GM12878 (cell line): ENCODE measurements around the gene MYRF. TPM values are rescaled to one million over a fixed set of nuclear protein-coding genes. Genes with fewer than 3 reads are reported as not detected.

Experiments used
- ATAC-seq: fragments of 200-7000 bp; cut with Tn5 transposase; 3 replicates; pipeline ENCODE4 v1.9.1; 2020; ENCODE audit warnings: mild to moderate bottlenecking, moderate library complexity
- BruUV-seq: library from RNA; stranded (reverse); fragments of 400-500 nt; replicated peaks from 2 replicates; lab custom pipeline; 2021; lab: Mats Ljungman, UMichigan
- CTCF ChIA-PET: fragments of 300-600 bp; sonication (Branson Sonifier 250); formaldehyde crosslinking; extraction: SDS; loops from one replicate; lab custom pipeline; 2021; ENCODE audit warnings: inconsistent platforms; lab: Yijun Ruan, JAX
- POLR2A ChIA-PET: fragments of 350-600 bp; formaldehyde crosslinking; extraction: SDS; loops from one replicate; lab custom pipeline; 2021; ENCODE audit warnings: inconsistent platforms; lab: Charles Lee
- RAD21 ChIA-PET: fragments of 300-600 bp; sonication (Branson Sonifier 250); formaldehyde crosslinking; loops from one replicate; lab custom pipeline; 2023; ENCODE audit warnings: antibody characterized with exemption; ENCODE audit not compliant: unreplicated experiment; lab: Charles Lee
- SMC1A ChIA-PET: fragments of 300-600 bp; sonication (Branson Sonifier 250); formaldehyde crosslinking; loops from one replicate; lab custom pipeline; 2023; ENCODE audit not compliant: unreplicated experiment, uncharacterized antibody; lab: Charles Lee
- DNase-seq: peaks from one replicate; pipeline ENCODE4 v3.0.0-alpha.2; 2011; ENCODE audit warnings: low read depth, low spot score
- FAIRE-seq: peaks from 3 replicates; lab custom pipeline; 2011; peaks lifted over from hg19 to GRCh38; lab: Jason Lieb, UNC
- H2AFZ ChIP-seq: 2 replicates; pipeline ENCODE4 v1.6.0; 2011; ENCODE audit warnings: low read depth, low read length, control low read depth; ENCODE audit not compliant: control insufficient read depth
- H3K27ac ChIP-seq: 2 replicates; pipeline ENCODE4 v1.5.1; 2011; ENCODE audit warnings: control low read depth; ENCODE audit not compliant: control insufficient read depth, insufficient read depth
- H3K27me3 ChIP-seq, 2 experiments: replicated peaks in 1 of 2; 2 replicates each; pipeline versions ENCODE4 v1.6.0 to v1.6.1; 2011; ENCODE audit warnings: low read length in 1 of 2; ENCODE audit not compliant: control insufficient read depth in 2 of 2, insufficient read depth in 2 of 2
- H3K36me3 ChIP-seq, 2 experiments: 2 replicates each; pipeline ENCODE4 v1.5.1; 2011; ENCODE audit warnings: low read length in 1 of 2; ENCODE audit not compliant: control insufficient read depth in 2 of 2, insufficient read depth in 2 of 2
- H3K4me1 ChIP-seq: 2 replicates; pipeline ENCODE4 v1.6.1; 2011; ENCODE audit warnings: mild to moderate bottlenecking, low read length, moderate library complexity, mixed read lengths; ENCODE audit not compliant: control insufficient read depth, insufficient read depth
- H3K4me2 ChIP-seq: 2 replicates; pipeline ENCODE4 v1.6.0; 2011; ENCODE audit warnings: control low read depth; ENCODE audit not compliant: control insufficient read depth, insufficient read depth
- H3K4me3 ChIP-seq: fragments of 200-600 bp; sonication (generic); 2 replicates; pipeline ENCODE4 v1.5.1; 2016
- H3K79me2 ChIP-seq: 2 replicates; pipeline ENCODE4 v1.6.0; 2011; ENCODE audit warnings: low read length; ENCODE audit not compliant: control insufficient read depth, insufficient read depth
- H3K9ac ChIP-seq: 2 replicates; pipeline ENCODE4 v1.8.0; 2011; ENCODE audit warnings: low read length, control low read depth, mixed read lengths; ENCODE audit not compliant: control insufficient read depth, insufficient read depth
- H3K9me3 ChIP-seq: replicated peaks from 3 replicates; pipeline ENCODE4 v1.5.1; 2011; ENCODE audit warnings: mild to moderate bottlenecking, low read length; ENCODE audit not compliant: control insufficient read depth, insufficient read depth
- H4K20me1 ChIP-seq: 2 replicates; pipeline ENCODE4 v1.6.0; 2011; ENCODE audit not compliant: control insufficient read depth, insufficient read depth
- BCLAF1 ChIP-seq: fragments of 450-650 bp; IDR thresholded peaks from 2 replicates; pipeline ENCODE4 v1.6.1; 2017; ENCODE audit warnings: antibody characterized with exemption, mild to moderate bottlenecking, moderate library complexity
- CEBPB ChIP-seq, 2 experiments: fragments of 150-350 bp in 1 of 2; IDR thresholded peaks; 2 replicates each; pipeline ENCODE4 v1.6.1; 2012 to 2014; ENCODE audit warnings: low read depth in 2 of 2, low read length in 2 of 2, borderline replicate concordance in 1 of 2, inconsistent platforms in 1 of 2
- CREM ChIP-seq: IDR thresholded peaks from 2 replicates; pipeline ENCODE4 v1.6.1; 2014; ENCODE audit warnings: antibody characterized with exemption, low read depth
- E4F1 ChIP-seq: fragments of 450-650 bp; IDR thresholded peaks from 2 replicates; pipeline ENCODE4 v1.6.1; 2018; ENCODE audit warnings: borderline replicate concordance, mild to moderate bottlenecking; ENCODE audit not compliant: partially characterized antibody
- EED ChIP-seq: sonication (generic); IDR thresholded peaks from 2 replicates; pipeline ENCODE4 v1.6.1; 2016; ENCODE audit warnings: antibody characterized with exemption, low read depth
- GABPA ChIP-seq: IDR thresholded peaks from 2 replicates; pipeline ENCODE4 v1.6.1; 2014; ENCODE audit warnings: antibody characterized with exemption, low read depth, mild to moderate bottlenecking, inconsistent platforms
- HDAC6 ChIP-seq: fragments of 200-600 bp; sonication (generic); IDR thresholded peaks from one replicate; pipeline ENCODE4 v1.8.0; 2017; ENCODE audit warnings: antibody characterized with exemption; ENCODE audit not compliant: unreplicated experiment
- IRF4 ChIP-seq: IDR thresholded peaks from 2 replicates; pipeline ENCODE4 v1.6.1; 2011; ENCODE audit warnings: low read depth, low read length
- KAT2A ChIP-seq: conservative IDR thresholded peaks from 2 replicates; pipeline ENCODE4 v1.6.1; 2011; ENCODE audit warnings: low read depth, low read length; ENCODE audit not compliant: control insufficient read depth
- LARP7 ChIP-seq: fragments of 450-650 bp; IDR thresholded peaks from 2 replicates; pipeline ENCODE4 v1.6.1; 2017; ENCODE audit warnings: mild to moderate bottlenecking
- SMARCA5 ChIP-seq: fragments of 450-650 bp; IDR thresholded peaks from 2 replicates; pipeline ENCODE4 v1.6.1; 2017; ENCODE audit warnings: mild to moderate bottlenecking
- ZBED1 ChIP-seq: IDR thresholded peaks from 2 replicates; pipeline ENCODE4 v1.6.1; 2016; ENCODE audit warnings: borderline replicate concordance
- WGBS: methylation state at CpG from one replicate; pipeline ENCODE4 v1.1.6; 2016; ENCODE audit warnings: low lambda C conversion rate; ENCODE audit not compliant: insufficient replicate concordance, insufficient coverage; ENCODE audit errors: missing lambda C conversion rate; 5-methylcytosine and 5-hydroxymethylcytosine counted together
- in situ Hi-C: fragments of 300-500 bp; cut with MboI; formaldehyde crosslinking; loops from 9 replicates; pipeline ENCODE4 v1.14.3; 2018; ENCODE audit warnings: mixed read lengths
- intact Hi-C: fragments of 100-400 bp; cut with micrococcal nuclease; formaldehyde crosslinking; loops from one replicate; pipeline ENCODE4 v1.14.2; 2022; ENCODE audit not compliant: unreplicated experiment
- polyA plus RNA-seq, 11 experiments: library from polyadenylated mRNA; depleted of rRNA in 4 of 11; unstranded in 6 of 11; stranded (reverse) in 5 of 11; fragments of >200 nt; fragmentation: Nextera tagmentation in 4 of 11; fragmentation: Illumina TruSeq in 1 of 11; extraction: Ambion mirVana in 4 of 11; extraction: Trizol in 1 of 11; gene quantifications; 1 replicate in 1 of 11; 2 replicates in 10 of 11; pipeline versions ENCODE4 v1.2.1 to v1.2.3, GENCODE V29; 2011 to 2016; ENCODE audit warnings: inconsistent platforms in 2 of 11, missing spikeins in 2 of 11, low read depth in 1 of 11
- total RNA-seq, 4 experiments: library from RNA; depleted of rRNA in 3 of 4; stranded (reverse); fragments of >200 nt in 3 of 4; fragmentation: Illumina TruSeq in 1 of 4; extraction: Trizol in 1 of 4; gene quantifications; 2 replicates each; pipeline versions ENCODE4 v1.2.1 to v1.2.3, GENCODE V29; 2013 to 2021

Gene MYRF
- total and polyA plus RNA-seq, 10 of the 15 experiments (the other 5 are each of a cell fraction or from before 2014, with no cell fraction given): 0.27 to 15.6 (median 0.89) TPM

- peaks cover 2 to 3% of the 10 kb centered on the region in 2 experiments; a peak in 3 of 4 replicates for H3K27me3 ChIP-seq
- intact Hi-C loops: no loop called here
- CTCF ChIA-PET: interaction anchor here (1.3 kb wide), 1 partner anchor 21 kb away, joined by 3 read pairs; no protein-coding TSS in a partner anchor
- H3K9ac ChIP-seq: no peak overlapping the region
- POLR2A ChIA-PET: no interaction called here
- BruUV-seq: no TSS peak
- no peak overlapping the region for H3K27ac ChIP-seq
- ATAC-seq: no peak
- TF ChIP-seq E4F1 (no peak), CREM (no peak), LARP7 (no peak)
- no peak overlapping the region for H3K4me3 ChIP-seq
- H3K4me2 ChIP-seq: no peak overlapping the region
- in situ Hi-C loops: no loop called here
- H2AFZ ChIP-seq: no peak overlapping the region
- H4K20me1 ChIP-seq: no peaks in the 10 kb centered on the region
- FAIRE-seq: no peak
- no peaks in the 10 kb centered on the region for H3K4me1 ChIP-seq
- no peaks in the 10 kb centered on the region for H3K79me2 ChIP-seq
- SMC1A ChIA-PET: no interaction called here
- RAD21 ChIA-PET: no interaction called here
- WGBS: 34% methylated on average over 12 of the region's 12 CpGs
- no peaks in the 10 kb centered on the region for H3K9me3 ChIP-seq
- DNase-seq: no peak
- no peaks in the 10 kb centered on the region for H3K36me3 ChIP-seq
Observed at GRCh38 chr11:61712314-61712713, 40.1 kb upstream of the MYRF start.

GRCh38 chr11:61712846-61713245, 39.6 kb upstream of the MYRF start:
- no peaks in the 10 kb centered on the region for H3K4me1 ChIP-seq
- FAIRE-seq (no peak), DNase-seq (no peak), ATAC-seq (no peak)
- no peaks in the 10 kb centered on the region for H4K20me1 ChIP-seq
- CTCF ChIA-PET: interaction anchor here (1.3 kb wide), 1 partner anchor 21 kb away, joined by 3 read pairs; no protein-coding TSS in a partner anchor
- H2AFZ ChIP-seq: no peak overlapping the region
- H3K9ac ChIP-seq: no peak overlapping the region
- no peak overlapping the region for H3K4me3 ChIP-seq
- WGBS: 50% methylated on average over 6 of the region's 6 CpGs
- in situ Hi-C loops: no loop called here
- peaks cover 2 to 3% of the 10 kb centered on the region in 2 experiments; a peak in 3 of 4 replicates for H3K27me3 ChIP-seq
- H3K4me2 ChIP-seq: no peak overlapping the region
- POLR2A ChIA-PET: interaction anchor here (0.6 kb wide), 1 partner anchor 122 kb away, joined by 3 read pairs; no protein-coding TSS in a partner anchor
- H3K27ac ChIP-seq: no peak overlapping the region
- RAD21 ChIA-PET: no interaction called here
- no peaks in the 10 kb centered on the region for H3K79me2 ChIP-seq
- no peaks in the 10 kb centered on the region for H3K36me3 ChIP-seq
- SMC1A ChIA-PET: no interaction called here
- intact Hi-C loops: no loop called here
- H3K9me3 ChIP-seq: no peaks in the 10 kb centered on the region
- BruUV-seq: no TSS peak
- no peak for TF ChIP-seq IRF4
- no peak for TF ChIP-seq EED
- TF ChIP-seq ZBED1: no peak
- no peak for TF ChIP-seq KAT2A
- no peak for TF ChIP-seq CEBPB (IDR thresholded peaks at IDR 0.05; ENCODE audit: borderline replicate concordance in 1 of 2, low read depth in 2 of 2, low read length in 2 of 2)
- no peak for TF ChIP-seq BCLAF1
- TF ChIP-seq SMARCA5: no peak
- TF ChIP-seq GABPA: no peak
- TF ChIP-seq HDAC6: no peak
